ENCODE measurements around the gene ZAP70. TPM values are rescaled to one million over a fixed set of nuclear protein-coding genes. Genes with fewer than 3 reads are reported as not detected.

The ZAP70 gene
- total and polyA plus RNA-seq, 2 donors (not counting 1 experiment from before 2014, with no cell fraction given): not detected

- Histone ChIP-seq H3K4me3 (replicated peaks in 1 of 4; ENCODE audit: control extremely low read depth in 1 of 4, insufficient read depth in 1 of 4, low read depth in 3 of 4, low read length in 4 of 4) (no peak overlapping the region), H3K4me2 (ENCODE audit: extremely low read depth, insufficient read depth, low read length) (no peak overlapping the region), H2AFZ (ENCODE audit: low read length) (no peak overlapping the region), H4K20me1 (ENCODE audit: control insufficient read depth, extremely low read depth, insufficient read depth, low read length) (no peaks in the 10 kb centered on the region), H3K27ac (ENCODE audit: insufficient read depth, low read length) (no peak overlapping the region), H3K9ac (ENCODE audit: insufficient read depth, low read length) (no peak overlapping the region), H3K36me3 (ENCODE audit: control insufficient read depth, insufficient read depth, low read length) (no peaks in the 10 kb centered on the region), H3K4me1 (ENCODE audit: control insufficient read depth, extremely low read depth, insufficient read depth, low read length) (no peaks in the 10 kb centered on the region), H3K79me2 (ENCODE audit: control insufficient read depth, insufficient read depth, low read length) (no peaks in the 10 kb centered on the region), H3K9me3 (ENCODE audit: control insufficient read depth, insufficient read depth, low read depth, low read length) (no peaks in the 10 kb centered on the region), H3K27me3 (ENCODE audit: control insufficient read depth, insufficient read depth, low read length) (peaks cover 3% of the 10 kb centered on the region)
- no peak for DNase-seq (ENCODE audit: low read depth in 2 of 2)
- TF ChIP-seq EZH2 (IDR thresholded peaks at IDR 0.05; ENCODE audit: low read length, missing control alignments) (no peak), CTCF (conservative IDR thresholded peaks at IDR 0.05 in 1 of 2, IDR thresholded peaks at IDR 0.05 in 1 of 2; ENCODE audit: low read depth in 1 of 2, low read length in 2 of 2) (no peak)
Observed at GRCh38 chr2:97718051-97718882, 4.9 kb downstream of the ZAP70 start.

GRCh38 chr2:97718942-97719341, 5.6 kb downstream of the ZAP70 start:
- peaks cover 3% of the 10 kb centered on the region for H3K27me3 ChIP-seq (ENCODE audit: control insufficient read depth, insufficient read depth, low read length)
- no peak for DNase-seq (ENCODE audit: low read depth in 2 of 2)
- H2AFZ ChIP-seq (ENCODE audit: low read length): no peak overlapping the region
- no peak overlapping the region for H3K4me3 ChIP-seq (replicated peaks in 1 of 4; ENCODE audit: control extremely low read depth in 1 of 4, insufficient read depth in 1 of 4, low read depth in 3 of 4, low read length in 4 of 4)
- no peak overlapping the region for H3K4me2 ChIP-seq (ENCODE audit: extremely low read depth, insufficient read depth, low read length)
- no peaks in the 10 kb centered on the region for H3K4me1 ChIP-seq (ENCODE audit: control insufficient read depth, extremely low read depth, insufficient read depth, low read length)
- H4K20me1 ChIP-seq (ENCODE audit: control insufficient read depth, extremely low read depth, insufficient read depth, low read length): no peaks in the 10 kb centered on the region
- H3K79me2 ChIP-seq (ENCODE audit: control insufficient read depth, insufficient read depth, low read length): no peaks in the 10 kb centered on the region
- no peaks in the 10 kb centered on the region for H3K9me3 ChIP-seq (ENCODE audit: control insufficient read depth, insufficient read depth, low read depth, low read length)
- H3K9ac ChIP-seq (ENCODE audit: insufficient read depth, low read length): no peak overlapping the region
- no peaks in the 10 kb centered on the region for H3K36me3 ChIP-seq (ENCODE audit: control insufficient read depth, insufficient read depth, low read length)
- TF ChIP-seq CTCF (conservative IDR thresholded peaks at IDR 0.05 in 1 of 2, IDR thresholded peaks at IDR 0.05 in 1 of 2; ENCODE audit: low read depth in 1 of 2, low read length in 2 of 2) (no peak), EZH2 (IDR thresholded peaks at IDR 0.05; ENCODE audit: low read length, missing control alignments) (no peak)
- no peak overlapping the region for H3K27ac ChIP-seq (ENCODE audit: insufficient read depth, low read length)

GRCh38 chr2:97719362-97720155, 6.2 kb downstream of the ZAP70 start:
- no peak for DNase-seq (ENCODE audit: low read depth in 2 of 2)
- no peak overlapping the region for H3K4me2 ChIP-seq (ENCODE audit: extremely low read depth, insufficient read depth, low read length)
- TF ChIP-seq CTCF (conservative IDR thresholded peaks at IDR 0.05 in 1 of 2, IDR thresholded peaks at IDR 0.05 in 1 of 2; ENCODE audit: low read depth in 1 of 2, low read length in 2 of 2) (no peak), EZH2 (IDR thresholded peaks at IDR 0.05; ENCODE audit: low read length, missing control alignments) (no peak)

More at GRCh38 chr2:97719362-97720155, 6.2 kb downstream of the ZAP70 start:
- Histone ChIP-seq H3K27ac (ENCODE audit: insufficient read depth, low read length) (no peak overlapping the region), H3K9me3 (ENCODE audit: control insufficient read depth, insufficient read depth, low read depth, low read length) (no peaks in the 10 kb centered on the region), H3K79me2 (ENCODE audit: control insufficient read depth, insufficient read depth, low read length) (no peaks in the 10 kb centered on the region), H3K4me3 (replicated peaks in 1 of 4; ENCODE audit: control extremely low read depth in 1 of 4, insufficient read depth in 1 of 4, low read depth in 3 of 4, low read length in 4 of 4) (no peak overlapping the region), H4K20me1 (ENCODE audit: control insufficient read depth, extremely low read depth, insufficient read depth, low read length) (no peaks in the 10 kb centered on the region), H3K27me3 (ENCODE audit: control insufficient read depth, insufficient read depth, low read length) (peaks cover 3% of the 10 kb centered on the region), H2AFZ (ENCODE audit: low read length) (no peak overlapping the region), H3K36me3 (ENCODE audit: control insufficient read depth, insufficient read depth, low read length) (no peaks in the 10 kb centered on the region), H3K4me1 (ENCODE audit: control insufficient read depth, extremely low read depth, insufficient read depth, low read length) (no peaks in the 10 kb centered on the region), H3K9ac (ENCODE audit: insufficient read depth, low read length) (no peak overlapping the region)

All from fibroblast of lung (primary cell).